Fibroblast of gingiva (primary cell): Measurements from ENCODE around the gene PHLDA3.
"Not testable (repeated sequence)": the region's sequence is repeated elsewhere in the genome, so short reads cannot be mapped to it uniquely, and the experiment has no call there.

ENCODE experiments used
- DNase-seq: peaks from one replicate; pipeline ENCODE4 v3.0.0-alpha.2; 2011; ENCODE audit warnings: low read depth

The PHLDA3 gene

DNA sequence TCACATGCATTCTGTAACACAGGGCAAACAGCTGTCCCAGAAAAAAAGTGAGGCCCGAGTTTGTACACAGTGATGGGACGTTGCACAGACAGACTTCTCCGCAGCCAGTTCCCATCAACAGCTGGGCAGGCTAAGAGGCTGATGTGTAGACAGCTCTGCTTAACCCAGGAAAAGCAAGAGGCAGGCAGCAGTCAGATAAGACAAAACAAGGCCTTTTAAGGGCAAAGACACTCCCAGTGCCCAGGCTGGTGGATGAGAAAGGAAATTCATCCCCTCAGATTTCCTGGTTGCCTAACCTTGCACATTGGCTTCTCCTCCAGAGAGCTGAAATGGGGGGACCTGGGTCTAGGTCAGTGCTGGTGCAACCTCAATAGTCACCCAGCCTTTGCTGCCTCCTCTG lies 17.2 kb upstream of the PHLDA3 start:
- DNase-seq, result no peak

DNA sequence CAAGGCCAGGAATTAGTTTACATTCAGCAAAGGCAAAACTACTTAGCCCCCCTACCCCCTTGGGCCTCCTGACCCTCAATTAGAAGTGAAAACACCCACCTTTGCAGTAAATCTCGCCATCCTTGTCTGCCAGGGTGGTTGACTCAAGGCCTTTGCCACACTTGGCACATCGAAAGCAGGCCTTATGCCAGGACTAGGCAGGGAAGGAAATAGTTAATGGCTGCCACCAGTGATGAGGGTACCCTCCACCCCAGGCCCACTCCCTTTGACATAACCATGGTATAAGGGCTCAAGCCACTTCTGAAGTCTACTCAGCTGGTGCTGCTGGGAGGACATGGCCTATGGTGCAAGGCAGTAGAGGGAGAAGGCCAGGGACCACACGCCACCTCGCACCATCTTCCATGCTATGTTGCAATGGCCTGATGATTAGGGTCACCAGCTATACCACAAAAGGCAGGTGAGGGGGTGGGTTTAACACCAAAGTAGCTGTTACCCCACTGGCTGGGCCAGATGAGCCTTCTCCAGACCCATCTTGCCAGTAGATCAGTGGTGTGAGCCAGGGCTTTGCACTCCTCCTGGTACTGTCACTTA lies 16.3 kb upstream of the PHLDA3 start:
- DNase-seq, result no peak

DNA sequence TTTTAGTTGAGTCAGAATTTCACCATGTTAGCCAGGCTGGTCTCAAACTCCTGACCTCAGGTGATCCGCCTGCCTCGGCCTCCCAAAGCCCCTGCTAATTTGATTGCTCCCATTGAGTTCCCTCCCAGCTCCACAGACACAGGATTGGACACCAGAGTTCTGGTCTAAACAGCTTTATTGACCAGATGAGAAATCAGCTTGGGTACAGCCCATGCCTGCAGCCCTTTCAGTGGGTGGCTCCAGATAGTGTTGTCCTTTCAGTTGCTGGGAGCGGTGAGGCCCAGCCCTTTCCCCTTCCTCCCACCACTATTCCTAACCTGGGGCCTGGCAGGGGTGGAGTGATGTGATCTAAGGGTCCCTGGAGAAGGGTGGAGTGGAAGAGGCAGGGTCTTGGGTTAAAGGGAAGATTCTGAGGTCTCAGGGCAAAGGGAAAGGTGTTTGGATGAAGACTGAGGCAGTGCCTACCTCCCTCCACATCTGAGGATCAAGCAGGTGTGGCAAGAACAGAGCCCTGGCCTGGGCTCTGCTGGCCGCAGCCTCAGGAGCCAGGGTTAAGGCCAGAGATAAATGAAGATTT lies 14.5 kb upstream of the PHLDA3 start:
- no peak for DNase-seq

DNA sequence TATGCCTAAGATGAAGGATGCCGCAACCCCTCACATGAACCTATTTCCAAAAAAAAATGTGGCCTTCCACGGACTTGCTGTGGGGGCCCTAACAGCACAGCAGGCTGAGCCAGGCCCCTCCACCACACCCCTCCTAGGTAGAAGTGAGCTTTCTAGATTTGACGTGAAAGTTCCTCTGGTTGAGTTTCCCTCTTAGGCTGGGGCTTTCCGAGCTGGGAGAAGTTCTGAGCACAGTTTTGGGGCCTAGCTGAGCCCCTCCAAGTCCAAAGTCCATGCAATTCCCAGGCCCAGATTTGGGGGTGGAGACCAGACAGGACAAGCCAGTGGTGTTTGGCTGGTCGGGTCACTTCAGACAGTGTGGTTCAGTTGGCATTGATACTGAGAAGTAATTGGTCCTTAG lies 13.8 kb upstream of the PHLDA3 start:
- no peak for DNase-seq

DNA sequence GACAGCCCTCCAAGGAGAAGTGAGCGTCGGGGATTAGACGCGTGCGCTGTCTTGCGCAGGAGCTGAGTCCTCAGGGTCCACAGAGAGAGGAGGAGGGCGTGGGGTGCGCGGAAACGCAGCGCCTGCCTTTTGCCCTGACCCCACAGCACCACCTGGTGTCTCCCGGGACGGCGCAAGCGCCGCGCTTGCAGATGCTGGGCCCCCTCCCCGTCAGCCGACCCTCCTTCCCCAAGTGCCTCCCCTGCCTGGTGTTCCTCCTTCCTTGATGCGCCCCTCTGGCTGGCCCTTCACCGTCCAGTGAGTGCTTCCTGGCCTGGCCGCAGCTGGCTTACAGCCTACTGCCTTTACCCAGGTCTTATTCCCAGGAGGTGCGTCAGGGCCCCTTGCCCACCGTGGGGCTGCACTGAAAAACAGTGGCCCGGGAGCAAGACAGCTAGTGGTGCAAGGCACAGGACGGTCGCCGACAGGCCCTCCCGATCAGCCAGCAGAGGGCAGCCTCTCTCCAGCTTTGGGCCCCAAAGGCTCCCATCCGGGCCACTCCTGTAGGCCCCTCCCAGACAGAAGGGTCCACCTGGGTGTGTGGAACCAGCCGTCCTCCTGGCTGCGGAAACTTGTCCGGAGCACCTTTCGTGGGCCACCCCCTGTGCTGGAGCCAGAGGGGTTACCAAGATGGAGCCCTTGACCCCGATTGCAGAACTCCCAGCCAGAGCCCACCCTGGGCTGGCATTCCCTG lies 12.9 kb upstream of the PHLDA3 start:
- DNase-seq, result peak; percentile 70

DNA sequence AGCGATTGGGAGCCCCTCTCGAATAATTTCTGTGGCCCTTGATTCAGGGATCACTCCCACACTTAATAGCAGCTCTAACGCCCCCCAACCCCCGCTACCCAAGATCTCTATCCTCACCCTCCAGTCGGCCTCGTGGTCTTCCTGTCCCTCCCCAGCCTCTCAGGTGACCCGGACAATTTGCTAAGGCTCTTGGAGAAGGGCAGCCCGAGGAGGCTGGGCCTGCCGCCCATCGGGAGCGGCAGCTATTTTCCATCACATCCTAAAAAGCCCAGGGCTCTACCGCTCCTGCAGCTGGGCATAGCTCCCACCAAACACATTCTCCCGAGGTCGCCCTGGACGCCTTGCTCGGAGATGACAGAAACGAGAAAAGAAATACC lies 12.0 kb upstream of the PHLDA3 start:
- DNase-seq, result no peak

DNA sequence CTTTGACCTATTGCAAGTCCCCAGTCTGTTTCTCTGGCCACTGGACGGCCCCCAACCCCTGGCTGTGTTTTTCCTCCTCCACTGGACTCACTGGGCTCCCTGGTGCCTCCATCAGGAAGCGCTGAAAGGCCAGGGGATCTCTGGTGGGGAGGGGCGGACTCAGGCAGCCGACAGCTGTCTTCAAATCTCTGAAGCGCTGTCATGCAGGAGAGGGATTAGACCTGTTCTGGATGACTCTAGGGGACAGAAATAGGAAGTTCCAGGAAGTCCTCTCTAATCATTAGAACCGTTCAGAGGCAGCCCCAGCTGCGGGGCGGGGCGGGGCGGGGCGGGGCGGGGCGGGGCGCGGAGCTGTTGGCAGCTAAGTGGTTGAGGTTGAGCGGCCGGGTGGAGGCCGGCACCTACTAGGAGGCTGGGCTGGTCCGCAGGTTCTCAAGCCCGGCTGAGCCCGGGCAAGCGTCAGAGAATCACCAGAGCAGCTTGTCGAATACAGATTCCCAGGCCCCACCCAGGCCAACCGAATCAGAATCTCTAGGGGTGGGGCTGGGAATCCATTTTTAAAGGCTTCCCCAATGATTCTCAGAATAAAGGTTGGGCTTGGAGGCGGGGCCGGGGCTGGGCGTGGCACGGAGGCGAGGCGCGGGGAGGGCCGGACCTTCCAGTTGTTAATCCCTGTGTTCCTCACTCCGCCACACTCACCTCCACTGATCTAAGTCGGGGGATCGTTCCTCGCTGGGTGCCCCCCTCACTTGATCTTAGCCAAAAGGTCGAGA lies 11.4 kb upstream of the PHLDA3 start:
- peak; percentile 85 for DNase-seq

DNA sequence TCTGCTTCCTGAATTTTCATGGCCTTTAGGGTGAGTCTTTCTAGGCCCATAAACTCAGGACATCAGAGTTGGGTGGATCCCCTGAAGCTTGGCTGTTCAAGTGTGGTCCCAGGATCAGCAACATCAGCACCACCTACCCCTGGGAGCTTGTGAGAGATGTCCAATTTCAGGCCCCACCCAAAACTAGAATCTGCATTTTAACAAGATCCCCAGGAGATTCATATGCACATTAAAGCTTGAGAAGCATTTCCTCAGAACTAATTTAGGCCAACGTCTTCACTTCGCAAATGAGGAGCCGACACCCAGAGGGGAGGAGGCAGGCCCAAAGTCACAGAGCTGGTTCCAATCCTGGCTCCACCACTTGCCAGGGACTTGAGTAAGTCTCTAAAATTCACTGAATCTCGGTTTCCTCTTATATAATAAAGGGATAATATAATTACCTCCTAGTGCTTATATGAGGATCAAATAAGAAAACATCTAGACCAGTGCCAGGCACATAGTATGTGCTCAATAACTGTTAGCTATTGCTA lies 10.3 kb upstream of the PHLDA3 start:
- DNase-seq, result no peak

DNA sequence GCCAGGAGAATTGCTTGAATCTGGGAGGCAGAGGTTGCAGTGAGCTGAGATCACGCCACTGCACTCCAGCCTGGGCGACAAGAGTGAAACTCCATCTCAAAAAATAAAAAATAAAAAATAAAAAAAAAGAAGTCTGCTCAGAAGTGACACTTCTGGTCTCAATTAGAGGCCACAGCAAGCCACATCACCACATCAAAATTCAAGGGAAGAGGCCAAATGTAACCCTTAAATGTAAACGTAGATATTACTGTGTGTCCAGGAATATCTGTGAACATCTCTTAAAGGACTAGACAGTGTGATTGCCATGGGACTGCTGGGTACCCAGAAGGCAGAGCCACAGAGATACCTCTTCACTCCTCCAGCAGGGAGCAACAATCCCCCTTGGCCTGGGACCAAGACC lies 9.7 kb upstream of the PHLDA3 start:
- DNase-seq, result not testable (repeated sequence)

DNA sequence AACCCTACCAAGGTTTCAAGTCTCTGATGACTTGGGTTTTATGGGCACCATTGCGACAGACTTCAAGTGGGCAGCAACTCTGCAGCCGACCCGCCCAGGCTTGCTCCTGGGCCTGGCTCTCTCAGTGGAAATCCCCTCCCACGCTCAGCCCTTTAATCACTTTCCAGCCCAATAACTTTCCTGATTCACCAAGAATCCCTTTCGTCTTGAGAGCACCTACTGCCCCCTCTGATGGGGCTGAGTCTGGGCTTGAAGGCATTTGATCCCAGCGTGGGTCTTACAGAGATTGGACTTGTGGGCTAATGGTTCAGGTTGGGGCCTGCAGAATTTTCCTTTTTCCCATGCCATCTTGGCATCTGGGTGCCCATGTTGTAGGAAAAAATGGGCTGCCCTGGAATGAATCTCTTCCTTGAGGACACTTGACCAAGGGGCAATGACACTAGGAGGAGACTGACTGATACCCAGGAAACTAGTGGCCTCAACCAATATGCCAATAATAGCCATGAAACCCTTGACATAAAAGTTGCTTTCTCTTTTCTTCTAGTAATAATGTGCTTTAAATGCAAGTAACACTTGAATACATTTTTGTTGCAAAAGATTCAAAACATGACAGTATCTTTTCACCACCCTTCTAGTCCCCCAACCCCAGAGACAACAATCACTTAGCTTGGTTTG lies 7.8 kb upstream of the PHLDA3 start:
- DNase-seq, result no peak

DNA sequence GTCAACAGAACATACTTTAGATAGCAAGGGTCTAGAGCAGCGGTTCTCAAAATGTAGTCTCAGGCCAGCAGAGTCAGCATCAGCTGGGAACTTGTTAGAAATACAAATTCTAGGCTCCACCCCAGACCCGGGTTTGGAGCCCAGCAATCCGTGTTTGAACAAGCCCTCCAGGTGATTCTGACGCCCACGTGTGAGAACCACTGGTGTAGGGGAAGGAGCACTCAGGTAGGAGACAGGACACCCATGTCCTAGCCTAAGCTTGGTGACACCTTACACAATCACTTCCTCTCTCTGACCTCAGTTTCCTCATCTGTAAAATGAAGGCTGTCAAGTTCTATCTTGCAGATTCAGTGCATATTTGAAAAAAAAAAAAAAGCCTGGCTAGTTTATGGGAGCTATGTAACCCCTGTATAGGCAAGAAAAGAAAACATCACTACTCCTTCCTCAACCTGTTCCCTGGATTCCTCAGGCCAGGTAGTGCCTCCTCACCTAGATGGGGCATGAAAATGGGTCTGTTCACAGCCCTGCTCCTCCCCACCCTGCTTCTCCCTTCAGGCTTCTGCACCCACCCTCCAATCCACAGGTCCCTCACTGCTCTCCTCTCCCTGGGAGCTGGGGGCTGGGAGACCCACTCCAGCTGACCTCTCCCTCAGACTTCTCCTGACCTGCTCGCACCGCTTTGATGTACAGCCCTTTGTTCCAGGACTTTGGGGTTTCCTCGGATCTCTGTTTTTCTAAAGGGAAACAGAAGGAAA lies 7.1 kb upstream of the PHLDA3 start:
- DNase-seq, result no peak

DNA sequence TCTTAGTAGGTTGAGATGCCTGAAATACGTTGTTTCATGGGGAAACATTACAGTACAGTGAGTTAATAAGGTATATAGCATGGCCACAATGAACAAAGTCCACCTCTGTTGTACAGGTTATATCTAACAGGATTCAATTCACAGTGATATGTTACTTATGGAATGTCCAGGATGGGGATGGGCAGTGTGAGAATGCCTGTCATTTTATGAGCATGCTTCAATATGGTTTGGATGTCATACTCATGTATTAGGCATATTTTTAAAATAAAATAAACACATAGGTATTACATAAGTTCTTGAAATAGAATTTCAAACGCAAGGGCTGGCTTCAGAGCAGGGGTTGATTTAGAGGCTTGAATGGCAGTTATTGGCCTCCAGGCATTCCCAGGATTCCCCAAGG lies 6.1 kb upstream of the PHLDA3 start:
- no peak for DNase-seq

DNA sequence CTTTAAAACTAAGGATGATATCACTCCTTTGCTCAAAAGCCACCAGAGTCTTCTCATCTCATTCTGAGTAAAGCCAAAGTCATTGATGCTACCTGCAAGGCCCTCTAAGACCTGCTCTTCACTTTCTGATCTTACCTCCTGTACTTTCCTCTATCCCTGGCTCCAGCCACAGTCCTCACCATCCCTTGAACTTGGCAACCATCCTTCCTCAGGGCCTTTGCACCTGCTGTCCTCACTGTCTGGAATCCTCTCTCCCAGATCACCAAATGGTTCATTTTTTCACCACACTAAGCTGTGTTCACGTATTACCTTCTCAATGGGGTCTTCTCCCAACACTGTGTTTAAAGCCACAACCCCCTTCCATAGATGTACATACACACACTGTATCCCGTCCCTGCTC lies 4.3 kb upstream of the PHLDA3 start:
- no peak for DNase-seq

DNA sequence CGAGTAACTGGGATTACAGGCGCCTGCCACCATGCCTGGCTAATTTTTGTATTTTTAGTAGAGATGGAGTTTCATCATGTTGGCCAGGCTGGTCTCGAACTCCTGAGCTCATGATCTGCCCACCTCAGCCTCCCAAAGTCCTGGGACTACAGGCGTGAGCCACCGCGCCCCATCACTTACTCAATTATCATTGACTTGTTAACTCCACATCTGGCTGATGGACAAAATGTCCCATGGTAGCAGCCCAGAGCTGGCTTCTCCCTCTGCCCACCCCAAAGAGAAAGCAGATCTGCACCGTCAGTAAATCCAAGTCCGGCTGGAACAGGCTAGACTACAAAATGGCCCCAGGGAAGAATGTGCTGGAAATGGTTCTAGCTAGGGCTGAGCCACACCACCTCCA lies 3.3 kb upstream of the PHLDA3 start:
- DNase-seq, result not testable (repeated sequence)

DNA sequence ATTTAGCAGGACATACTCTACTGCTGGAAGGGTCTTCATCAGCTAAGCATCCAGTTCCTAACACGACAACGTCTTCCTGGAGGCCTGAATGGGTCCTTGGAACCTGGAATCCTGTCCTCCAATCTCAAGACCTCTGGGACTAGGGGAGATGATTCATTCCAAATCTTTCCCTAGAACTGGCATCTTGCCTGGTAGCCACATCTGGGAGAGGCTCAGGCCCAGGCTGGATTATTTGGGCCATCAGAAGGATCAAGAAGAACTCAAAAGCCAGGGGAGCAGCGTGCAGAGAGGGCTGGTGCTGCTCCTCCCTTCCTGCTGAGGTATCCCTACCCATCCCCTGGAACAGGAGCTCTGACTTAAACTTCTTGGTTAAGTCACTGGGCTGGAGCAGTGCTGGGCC lies 2.8 kb upstream of the PHLDA3 start:
- DNase-seq, result peak; percentile 81

DNA sequence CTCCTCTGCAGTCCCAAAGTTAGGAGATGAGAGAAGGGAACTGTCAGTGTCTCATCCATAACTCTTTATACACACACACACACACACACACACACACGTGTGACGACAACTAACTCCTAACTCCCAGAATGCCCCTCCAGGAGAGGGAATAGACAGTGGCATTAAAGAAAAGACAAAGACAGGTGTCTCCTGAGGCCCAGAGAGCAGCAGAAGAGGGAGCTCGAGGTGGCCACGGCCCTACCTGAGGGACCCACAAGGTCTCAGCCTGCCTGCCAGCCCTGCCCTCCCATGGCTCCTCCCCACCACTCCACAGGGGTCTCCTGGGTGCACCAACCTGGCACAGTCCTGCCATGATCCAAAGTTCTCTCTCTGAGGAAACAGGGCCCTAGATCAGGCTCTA lies 1.6 kb upstream of the PHLDA3 start:
- DNase-seq, result no peak

DNA sequence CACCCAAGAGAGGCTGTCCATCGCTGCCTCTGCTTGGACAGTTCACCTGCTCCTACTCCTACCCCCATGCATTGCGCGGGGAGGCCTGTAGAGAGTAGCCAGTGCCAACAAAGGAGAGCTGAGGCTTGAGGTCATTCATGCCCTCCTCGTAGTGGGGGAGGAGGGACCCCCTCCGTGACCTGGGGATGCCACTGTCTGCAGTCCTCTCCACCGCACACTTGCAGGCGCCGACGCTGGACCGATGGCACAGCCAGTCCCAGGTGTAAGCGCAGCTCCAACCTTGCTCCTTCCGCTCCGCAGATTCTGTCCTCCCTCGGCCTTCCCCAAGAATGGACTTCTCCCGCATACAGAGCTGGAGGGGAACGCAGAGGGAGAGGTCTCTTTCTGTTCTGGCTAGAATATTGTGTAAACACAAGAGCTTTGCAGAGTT lies 672 bp upstream of the PHLDA3 start:
- no peak for DNase-seq

DNA sequence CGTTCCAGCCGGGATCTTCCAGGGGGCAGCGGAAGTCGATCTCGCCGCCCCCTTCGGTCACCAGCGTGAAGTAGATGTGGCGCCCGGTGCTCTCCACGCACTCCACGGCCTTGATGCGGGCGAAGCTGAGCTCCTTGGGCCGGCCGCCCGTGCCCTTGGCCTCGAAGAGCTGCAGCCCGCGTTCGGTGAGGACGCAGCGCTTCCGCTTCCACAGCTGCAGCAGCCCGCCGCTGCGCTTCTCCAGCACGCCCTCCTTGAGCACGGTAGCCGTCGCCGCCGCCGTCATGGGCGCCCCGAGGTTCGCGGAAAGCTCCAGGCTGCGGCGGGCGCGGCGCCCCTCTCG lies 516 bp downstream of the PHLDA3 start:
- peak; percentile 37 for DNase-seq

DNA sequence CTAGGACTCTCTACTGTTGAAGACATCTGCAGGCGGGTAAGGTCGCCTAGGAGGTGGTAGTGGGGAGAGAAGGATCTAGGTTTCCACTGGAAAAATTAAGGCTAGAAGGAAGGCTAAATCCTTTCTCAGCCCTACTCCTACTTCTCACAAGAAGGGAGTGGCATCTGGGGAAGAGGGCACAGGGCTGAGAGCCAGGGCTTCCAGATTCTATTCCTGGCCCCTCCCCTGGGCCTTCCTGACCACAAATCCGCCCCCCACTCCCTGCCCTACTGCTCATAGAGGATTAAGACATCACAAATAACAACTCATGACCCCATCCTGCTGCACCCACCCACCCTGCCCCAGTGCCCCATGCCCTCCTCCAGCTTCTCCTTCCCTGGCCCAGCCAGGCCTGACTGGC lies 2.5 kb downstream of the PHLDA3 start:
- DNase-seq, result peak; percentile 88

DNA sequence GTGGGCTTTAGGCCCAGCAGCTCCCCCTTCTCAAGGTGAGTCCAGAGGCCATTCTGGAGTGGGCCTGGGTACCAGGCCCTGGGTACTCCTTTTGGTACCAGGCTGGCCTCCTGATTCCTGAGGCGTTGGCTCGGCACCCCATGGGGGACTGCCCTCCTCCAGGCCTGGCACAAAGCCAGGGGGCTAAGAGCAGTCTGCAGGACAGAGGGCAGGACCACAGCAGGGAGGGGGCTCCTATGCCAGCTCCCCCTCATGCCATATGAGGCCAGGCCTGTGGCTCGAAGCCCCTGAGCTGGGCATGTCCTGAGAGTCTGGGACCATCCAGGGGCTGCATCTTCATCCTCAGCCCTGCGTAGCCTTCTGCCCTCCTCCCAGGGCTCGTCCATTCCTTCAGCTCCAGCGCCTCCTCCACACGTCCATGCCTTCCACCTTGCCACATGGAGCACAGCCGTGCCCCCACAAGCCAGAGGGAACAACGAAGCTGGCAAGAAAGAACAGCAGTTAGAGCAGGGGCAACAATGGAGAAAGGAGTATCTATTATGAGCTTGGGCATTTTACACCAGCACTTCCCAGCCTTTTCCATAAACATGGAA lies 3.2 kb downstream of the PHLDA3 start:
- DNase-seq, result no peak

DNA sequence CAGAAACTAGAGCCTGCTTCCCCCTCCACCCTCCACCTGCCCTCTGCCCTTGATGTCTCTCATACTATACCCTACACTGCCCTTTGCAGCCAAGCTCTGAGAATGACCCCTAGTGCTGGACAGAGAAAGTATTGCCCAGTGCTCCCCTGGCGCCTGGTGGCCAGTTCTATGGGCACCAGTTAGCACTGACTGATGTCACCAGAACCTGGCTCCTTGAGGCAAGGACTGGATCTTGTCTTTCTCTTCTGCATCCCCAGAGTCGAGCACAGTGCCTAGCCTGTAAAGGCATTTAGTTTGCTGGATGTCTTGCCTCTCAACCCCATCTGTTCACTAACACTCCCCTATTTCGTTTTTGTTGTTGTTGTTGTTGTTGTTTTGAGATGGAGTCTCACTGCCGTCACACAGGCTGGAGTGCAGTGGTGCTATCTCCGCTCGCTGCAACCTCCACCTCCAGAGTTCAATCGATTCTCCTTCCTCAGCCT lies 5.9 kb downstream of the PHLDA3 start:
- peak; percentile 48 for DNase-seq
